Measurements from ENCODE around the gene GH1.
"Not testable (repeated sequence)": the region's sequence is repeated elsewhere in the genome, so short reads cannot be mapped to it uniquely, and the experiment has no call there.

Gene GH1

DNA sequence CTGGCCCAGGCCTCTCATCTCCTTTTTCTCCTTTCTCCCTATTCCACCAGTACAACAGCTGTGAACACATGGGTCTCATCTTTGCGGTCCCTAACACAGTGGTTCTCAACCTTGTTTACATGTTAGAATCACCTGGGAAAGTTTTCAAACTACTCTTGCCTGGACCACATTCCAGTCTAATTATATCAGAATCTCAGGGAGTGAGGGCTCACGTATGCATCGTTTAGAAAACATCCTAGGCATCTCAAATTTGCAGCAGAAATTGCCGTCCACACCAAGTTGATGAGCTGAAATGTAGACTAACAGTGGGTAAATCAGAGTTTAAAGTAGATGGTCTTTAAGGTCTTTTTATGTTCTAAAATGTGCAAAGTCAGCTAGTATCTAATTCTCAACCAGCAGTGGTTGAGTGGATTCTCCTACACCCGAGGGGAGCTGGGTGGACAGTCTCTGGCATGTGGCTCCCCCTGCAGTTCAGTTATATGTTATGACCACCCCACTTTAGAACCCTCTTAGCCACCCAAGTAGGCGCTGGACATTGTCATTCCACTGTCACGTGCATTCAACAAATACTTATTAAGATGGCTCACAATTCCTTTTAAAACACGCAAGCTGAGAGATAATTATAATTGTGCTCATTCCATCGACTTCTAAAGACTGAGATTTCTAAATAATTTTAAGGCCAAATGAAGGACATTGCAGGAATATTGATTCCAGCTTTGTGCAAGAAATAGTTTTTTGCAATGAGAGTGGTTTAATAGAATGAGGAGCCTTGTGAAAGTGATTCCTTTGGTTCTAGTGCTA, 48.9 kb downstream of the GH1 start:
- DNase-seq = not testable (repeated sequence)

Data from amygdala (tissue), 56 donors.